ENCODE measurements around the gene GMDS. TPM values are rescaled to one million over a fixed set of nuclear protein-coding genes. Genes with fewer than 3 reads are reported as not detected.
A peak's percentile ranks its signal among the peaks of the same experiment; 100 is the strongest.

GMDS gene
- total and polyA plus RNA-seq, 2 experiments from 2014 or later: 30.1 to 36.5 TPM

GRCh38 chr6:1851681-1852456 lies 393.5 kb downstream of the GMDS start:
- no peak for TF ChIP-seq STAT1 (IDR thresholded peaks at IDR 0.05; ENCODE audit: unreplicated experiment)
- no peak for TF ChIP-seq ZNF462 (CRISPR knock-in tag; IDR thresholded peaks at IDR 0.05)
- TF ChIP-seq JUNB (IDR thresholded peaks at IDR 0.05; ENCODE audit: unreplicated experiment): no peak
- no peak for TF ChIP-seq POLR2AphosphoS5 (IDR thresholded peaks at IDR 0.05; ENCODE audit: low read depth)
- TF ChIP-seq ZNF331 (CRISPR knock-in tag; IDR thresholded peaks at IDR 0.05; ENCODE audit: low read depth): no peak
- no peak for TF ChIP-seq ZNF114 (CRISPR knock-in tag; IDR thresholded peaks at IDR 0.05)
- no peak for TF ChIP-seq EZH2 (IDR thresholded peaks at IDR 0.05; ENCODE audit: low read depth, unreplicated experiment)
- TF ChIP-seq CREB1 (CRISPR knock-in tag; IDR thresholded peaks at IDR 0.05; ENCODE audit: low read depth): no peak
- TF ChIP-seq EZH2phosphoT487 (IDR thresholded peaks at IDR 0.05; ENCODE audit: unreplicated experiment): no peak
- no peak for TF ChIP-seq REST (IDR thresholded peaks at IDR 0.05; ENCODE audit: unreplicated experiment)
- TF ChIP-seq CTCF (conservative IDR thresholded peaks at IDR 0.05; ENCODE audit: low read depth in 2 of 2): no peak
- no peak for TF ChIP-seq ETS1 (IDR thresholded peaks at IDR 0.05)
- no peak for TF ChIP-seq NANOG (IDR thresholded peaks at IDR 0.05; ENCODE audit: borderline replicate concordance)
- no peak for DNase-seq (ENCODE audit: low spot score)
- Histone ChIP-seq H3K9me2 (ENCODE audit: insufficient read depth) (peaks cover 4% of the 10 kb centered on the region; the same call in 1 of the 2 replicates), H3K4me2 (no peak overlapping the region), H3K4me1 (ENCODE audit: insufficient read depth) (peaks cover 13% of the 10 kb centered on the region), H3K79me2 (replicated peaks; ENCODE audit: insufficient read depth) (no peaks in the 10 kb centered on the region), H3K4me3 (no peak overlapping the region), H3F3A (replicated peaks; ENCODE audit: low read depth) (no peaks in the 10 kb centered on the region), H4K20me1 (replicated peaks; ENCODE audit: insufficient read depth) (no peaks in the 10 kb centered on the region; the same call in 1 of the 2 replicates), H3K27me3 (ENCODE audit: insufficient read depth) (no peaks in the 10 kb centered on the region), H2AFZ (no peak overlapping the region), H3K27ac (ENCODE audit: low read depth) (0 out of 2 replicates have a peak overlapping the region, but pooled peaks have one; percentile 15), H3K36me3 (ENCODE audit: insufficient read depth) (no peaks in the 10 kb centered on the region)
- peaks cover 17% of the 10 kb centered on the region for H3K4me1 Mint-ChIP-seq
- no peak overlapping the region for H3K4me3 Mint-ChIP-seq
- no peak for ATAC-seq
- H3K27me3 Mint-ChIP-seq (ENCODE audit: insufficient read depth, low read depth, poor library complexity): no peaks in the 10 kb centered on the region
- no peak overlapping the region for H3K27ac Mint-ChIP-seq
- peaks cover 3% of the 10 kb centered on the region; the same call in 1 of the 3 replicates for H3K9me3 Mint-ChIP-seq
- peaks cover 3% of the 10 kb centered on the region; the same call in 2 of the 3 replicates for H3K36me3 Mint-ChIP-seq (ENCODE audit: low read depth)
